Fibroblast of lung (primary cell): Measurements from ENCODE around the gene BCAS3. TPM values are rescaled to one million over a fixed set of nuclear protein-coding genes. Genes with fewer than 3 reads are reported as not detected.

Experiments used
- DNase-seq, 2 donors: peaks; one replicate each; pipeline versions ENCODE4 v3.0.0 to v3.0.0-alpha.2; 2010; ENCODE audit warnings: low read depth in 2 of 2
- H2AFZ ChIP-seq: 2 replicates; pipeline ENCODE4 v1.5.1; 2012; ENCODE audit warnings: low read length, control low read depth, inconsistent platforms
- H3K27ac ChIP-seq: 2 replicates; pipeline ENCODE4 v1.5.1; 2011; ENCODE audit warnings: low read length, control low read depth; ENCODE audit not compliant: insufficient read depth
- H3K27me3 ChIP-seq: 2 replicates; pipeline ENCODE4 v1.5.1; 2011; ENCODE audit warnings: mild to moderate bottlenecking, low read length; ENCODE audit not compliant: control insufficient read depth, insufficient read depth
- H3K36me3 ChIP-seq: 2 replicates; pipeline ENCODE4 v1.5.1; 2011; ENCODE audit warnings: low read length; ENCODE audit not compliant: control insufficient read depth, insufficient read depth
- H3K4me1 ChIP-seq: 2 replicates; pipeline ENCODE4 v1.5.1; 2011; ENCODE audit warnings: low read length; ENCODE audit not compliant: control insufficient read depth, insufficient read depth; ENCODE audit errors: extremely low read depth
- H3K4me2 ChIP-seq: 2 replicates; pipeline ENCODE4 v1.5.1; 2011; ENCODE audit warnings: low read length, control low read depth; ENCODE audit not compliant: insufficient read depth; ENCODE audit errors: extremely low read depth
- H3K4me3 ChIP-seq, 4 experiments: fragments of 200-600 bp in 1 of 4; sonication (generic) in 1 of 4; replicated peaks in 1 of 4; 2 replicates each; pipeline ENCODE4 v1.5.1; 2011 to 2016; ENCODE audit warnings: low read length in 4 of 4, low read depth in 3 of 4, mild to moderate bottlenecking in 3 of 4, control low read depth in 2 of 4, inconsistent platforms in 1 of 4, mixed read lengths in 1 of 4; ENCODE audit not compliant: insufficient read depth in 1 of 4; ENCODE audit errors: control extremely low read depth in 1 of 4
- H3K79me2 ChIP-seq: 2 replicates; pipeline ENCODE4 v1.5.1; 2012; ENCODE audit warnings: mild to moderate bottlenecking, low read length, inconsistent platforms; ENCODE audit not compliant: control insufficient read depth, insufficient read depth
- H3K9ac ChIP-seq: 2 replicates; pipeline ENCODE4 v1.5.1; 2011; ENCODE audit warnings: mild to moderate bottlenecking, low read length, control low read depth; ENCODE audit not compliant: insufficient read depth
- H3K9me3 ChIP-seq: 2 replicates; pipeline ENCODE4 v1.5.1; 2012; ENCODE audit warnings: low read depth, low read length; ENCODE audit not compliant: control insufficient read depth, insufficient read depth
- H4K20me1 ChIP-seq: 2 replicates; pipeline ENCODE4 v1.5.1; 2011; ENCODE audit warnings: low read length; ENCODE audit not compliant: control insufficient read depth, insufficient read depth; ENCODE audit errors: extremely low read depth
- CTCF ChIP-seq, 2 donors: IDR thresholded peaks in 1 of 2; conservative IDR thresholded peaks in 1 of 2; 1 replicate in 1 of 2; 2 replicates in 1 of 2; pipeline ENCODE4 v1.5.1; 2011 to 2012; ENCODE audit warnings: low read length in 2 of 2, control low read depth in 1 of 2, inconsistent platforms in 1 of 2, low read depth in 1 of 2, mild to moderate bottlenecking in 1 of 2
- EZH2 ChIP-seq: IDR thresholded peaks from 2 replicates; pipeline ENCODE4 v1.5.1; 2012; ENCODE audit warnings: low read length, control low read depth, mild to moderate bottlenecking; ENCODE audit errors: missing control alignments
- polyA plus RNA-seq, 2 donors: library from polyadenylated mRNA; depleted of rRNA in 1 of 2; stranded (reverse) in 1 of 2; unstranded in 1 of 2; fragments of >200 nt; gene quantifications; 2 replicates each; pipeline ENCODE4 v1.2.1, GENCODE V29; 2011 to 2012; ENCODE audit warnings: missing spikeins in 1 of 2
- total RNA-seq: library from RNA; depleted of rRNA; stranded (reverse); fragments of >200 nt; gene quantifications from 2 replicates; pipeline ENCODE4 v1.2.1, GENCODE V29; 2014

BCAS3 gene
- total and polyA plus RNA-seq, 2 donors (not counting 1 experiment from before 2014, with no cell fraction given): 9.9 to 43.6 TPM

GRCh38 chr17:61057257-61057656, 379.6 kb downstream of the BCAS3 start:
- Histone ChIP-seq H2AFZ (no peak overlapping the region), H3K9ac (no peak overlapping the region), H3K4me1 (no peaks in the 10 kb centered on the region), H3K36me3 (no peaks in the 10 kb centered on the region), H3K4me3 (no peak overlapping the region), H3K79me2 (no peaks in the 10 kb centered on the region), H3K27me3 (no peaks in the 10 kb centered on the region), H3K9me3 (no peaks in the 10 kb centered on the region), H3K27ac (no peak overlapping the region), H4K20me1 (no peaks in the 10 kb centered on the region), H3K4me2 (no peak overlapping the region)
- TF ChIP-seq CTCF (conservative IDR thresholded peaks at IDR 0.05 in 1 of 2, IDR thresholded peaks at IDR 0.05 in 1 of 2; ENCODE audit: low read depth in 1 of 2, low read length in 2 of 2): no peak
- no peak for TF ChIP-seq EZH2
- DNase-seq: no peak

- Histone ChIP-seq H2AFZ (no peak overlapping the region), H3K4me3 (no peak overlapping the region), H3K36me3 (no peaks in the 10 kb centered on the region), H3K9me3 (no peaks in the 10 kb centered on the region), H4K20me1 (no peaks in the 10 kb centered on the region), H3K4me1 (no peaks in the 10 kb centered on the region), H3K9ac (no peak overlapping the region), H3K4me2 (no peak overlapping the region), H3K79me2 (no peaks in the 10 kb centered on the region), H3K27me3 (no peaks in the 10 kb centered on the region), H3K27ac (no peak overlapping the region)
- TF ChIP-seq EZH2: no peak
- TF ChIP-seq CTCF (conservative IDR thresholded peaks at IDR 0.05 in 1 of 2, IDR thresholded peaks at IDR 0.05 in 1 of 2; ENCODE audit: low read depth in 1 of 2, low read length in 2 of 2): no peak
- no peak for DNase-seq
Observed at GRCh38 chr17:61058066-61058465, 380.4 kb downstream of the BCAS3 start.

- Histone ChIP-seq H3K4me3 (no peak overlapping the region), H3K9me3 (no peaks in the 10 kb centered on the region), H3K27me3 (no peaks in the 10 kb centered on the region), H2AFZ (no peak overlapping the region), H3K36me3 (no peaks in the 10 kb centered on the region), H3K79me2 (no peaks in the 10 kb centered on the region), H3K9ac (no peak overlapping the region), H3K27ac (no peak overlapping the region), H4K20me1 (no peaks in the 10 kb centered on the region), H3K4me1 (peaks cover 7% of the 10 kb centered on the region), H3K4me2 (no peak overlapping the region)
- no peak for TF ChIP-seq CTCF (conservative IDR thresholded peaks at IDR 0.05 in 1 of 2, IDR thresholded peaks at IDR 0.05 in 1 of 2; ENCODE audit: low read depth in 1 of 2, low read length in 2 of 2)
- no peak for TF ChIP-seq EZH2
- no peak for DNase-seq
Observed at GRCh38 chr17:61063528-61063927, 385.9 kb downstream of the BCAS3 start.
